ENCODE results near the gene VRK3. TPM values are rescaled to one million over a fixed set of nuclear protein-coding genes. Genes with fewer than 3 reads are reported as not detected.

VRK3 gene
- polyA plus RNA-seq, 1 of the 3 experiments (the other 2 are of a cell fraction), result 30.3 TPM

DNA sequence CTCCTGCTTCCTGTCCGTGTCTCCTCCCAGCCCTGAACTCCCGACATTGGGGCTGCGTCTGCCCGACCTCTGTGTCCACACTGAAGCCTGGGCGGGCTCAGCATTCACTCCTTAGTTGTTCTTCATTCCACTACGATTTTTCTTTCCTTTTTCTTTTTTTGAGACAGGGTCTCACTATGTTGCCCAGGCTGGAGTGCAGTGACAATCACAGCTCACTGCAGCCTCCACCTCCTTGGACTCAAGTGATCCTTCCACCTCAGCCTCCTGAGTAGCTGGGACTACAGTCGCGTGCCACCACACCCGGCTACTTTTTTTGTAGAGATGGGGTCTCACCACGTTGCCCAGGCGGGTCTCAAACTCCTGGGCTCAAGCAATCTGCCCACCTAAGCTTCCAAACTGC, 40.7 kb downstream of the VRK3 start (continued):
- TF ChIP-seq TCF12 (IDR thresholded peaks at IDR 0.05) (no peak), MEF2A (IDR thresholded peaks at IDR 0.05; ENCODE audit: borderline replicate concordance, low read depth) (no peak), FOXJ3 (CRISPR knock-in tag; IDR thresholded peaks at IDR 0.05) (no peak), FOXM1 (IDR thresholded peaks at IDR 0.05; ENCODE audit: low read depth) (no peak)

DNA sequence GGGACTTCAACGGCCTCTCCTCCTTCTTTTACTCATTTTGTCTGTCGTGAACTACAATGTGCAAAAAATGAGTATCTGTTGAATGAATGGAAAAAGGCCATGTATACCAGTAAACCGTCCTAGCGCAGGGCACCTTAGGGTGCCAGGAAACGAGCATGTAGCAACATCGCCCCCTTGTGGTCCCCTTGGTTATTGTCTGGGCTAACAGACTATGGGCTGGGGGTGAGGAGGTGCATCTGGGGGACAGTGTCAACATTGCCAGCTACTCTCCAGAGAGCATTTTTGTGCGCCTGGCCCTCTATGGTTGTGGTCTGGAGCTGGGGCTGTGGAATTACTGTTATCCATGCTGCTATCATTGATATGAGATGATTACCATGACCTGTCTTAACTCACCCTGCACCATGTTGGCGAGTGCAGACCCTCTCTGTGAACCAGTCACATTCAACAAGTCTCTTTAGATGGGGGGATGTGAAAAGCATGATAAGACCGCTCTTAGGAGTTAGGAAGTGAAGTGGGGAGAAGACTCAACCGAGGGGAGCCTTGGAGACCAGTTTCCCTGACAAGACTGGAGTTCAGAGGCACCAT, 41.4 kb downstream of the VRK3 start:
- Histone ChIP-seq H3K9me3 (no peaks in the 10 kb centered on the region), H3K27ac (ENCODE audit: low read depth in 2 of 2, low read length in 1 of 2) (no peak overlapping the region), H3F3A (replicated peaks; ENCODE audit: insufficient read depth) (no peaks in the 10 kb centered on the region), H3K4me1 (ENCODE audit: control insufficient read depth in 1 of 2, insufficient read depth in 2 of 2, low read depth in 1 of 2, low read length in 1 of 2) (no peaks in the 10 kb centered on the region), H3K36me3 (replicated peaks in 1 of 2; ENCODE audit: control insufficient read depth in 1 of 2, insufficient read depth in 2 of 2, low read length in 1 of 2) (peaks cover 0 to 5% of the 10 kb centered on the region in 2 experiments), H3K9ac (no peak overlapping the region), H4K20me1 (ENCODE audit: insufficient read depth) (peaks cover 39% of the 10 kb centered on the region), H3K9me2 (no peaks in the 10 kb centered on the region), H3K4me3 (ENCODE audit: low read depth in 2 of 2, low read length in 1 of 2) (no peak overlapping the region; a peak in 1 of 4 replicates), H2AFZ (ENCODE audit: low read depth) (no peak overlapping the region), H3K4me2 (no peak overlapping the region), H3K79me2 (ENCODE audit: insufficient read depth) (no peaks in the 10 kb centered on the region), H3K27me3 (ENCODE audit: insufficient read depth) (no peaks in the 10 kb centered on the region)
- POLR2A ChIA-PET, result no interaction called here
- WGBS (ENCODE audit: low lambda C conversion rate), result 24% methylated on average over 9 of the region's 10 CpGs
- CTCF ChIA-PET, result interaction anchor here (0.6 to 9.6 kb wide), 17 partner anchors 9 to 153 kb away, joined by 3 to 94 read pairs (median 4); no protein-coding TSS in a partner anchor
- peak; percentile 79 for DNase-seq
- TF ChIP-seq, protein P1, sequence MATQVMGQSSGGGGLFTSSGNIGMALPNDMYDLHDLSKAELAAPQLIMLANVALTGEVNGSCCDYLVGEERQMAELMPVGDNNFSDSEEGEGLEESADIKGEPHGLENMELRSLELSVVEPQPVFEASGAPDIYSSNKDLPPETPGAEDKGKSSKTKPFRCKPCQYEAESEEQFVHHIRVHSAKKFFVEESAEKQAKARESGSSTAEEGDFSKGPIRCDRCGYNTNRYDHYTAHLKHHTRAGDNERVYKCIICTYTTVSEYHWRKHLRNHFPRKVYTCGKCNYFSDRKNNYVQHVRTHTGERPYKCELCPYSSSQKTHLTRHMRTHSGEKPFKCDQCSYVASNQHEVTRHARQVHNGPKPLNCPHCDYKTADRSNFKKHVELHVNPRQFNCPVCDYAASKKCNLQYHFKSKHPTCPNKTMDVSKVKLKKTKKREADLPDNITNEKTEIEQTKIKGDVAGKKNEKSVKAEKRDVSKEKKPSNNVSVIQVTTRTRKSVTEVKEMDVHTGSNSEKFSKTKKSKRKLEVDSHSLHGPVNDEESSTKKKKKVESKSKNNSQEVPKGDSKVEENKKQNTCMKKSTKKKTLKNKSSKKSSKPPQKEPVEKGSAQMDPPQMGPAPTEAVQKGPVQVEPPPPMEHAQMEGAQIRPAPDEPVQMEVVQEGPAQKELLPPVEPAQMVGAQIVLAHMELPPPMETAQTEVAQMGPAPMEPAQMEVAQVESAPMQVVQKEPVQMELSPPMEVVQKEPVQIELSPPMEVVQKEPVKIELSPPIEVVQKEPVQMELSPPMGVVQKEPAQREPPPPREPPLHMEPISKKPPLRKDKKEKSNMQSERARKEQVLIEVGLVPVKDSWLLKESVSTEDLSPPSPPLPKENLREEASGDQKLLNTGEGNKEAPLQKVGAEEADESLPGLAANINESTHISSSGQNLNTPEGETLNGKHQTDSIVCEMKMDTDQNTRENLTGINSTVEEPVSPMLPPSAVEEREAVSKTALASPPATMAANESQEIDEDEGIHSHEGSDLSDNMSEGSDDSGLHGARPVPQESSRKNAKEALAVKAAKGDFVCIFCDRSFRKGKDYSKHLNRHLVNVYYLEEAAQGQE (IDR thresholded peaks at IDR 0.05; ENCODE audit: low read depth, low read length), result no peak
- TF ChIP-seq, protein P2, sequence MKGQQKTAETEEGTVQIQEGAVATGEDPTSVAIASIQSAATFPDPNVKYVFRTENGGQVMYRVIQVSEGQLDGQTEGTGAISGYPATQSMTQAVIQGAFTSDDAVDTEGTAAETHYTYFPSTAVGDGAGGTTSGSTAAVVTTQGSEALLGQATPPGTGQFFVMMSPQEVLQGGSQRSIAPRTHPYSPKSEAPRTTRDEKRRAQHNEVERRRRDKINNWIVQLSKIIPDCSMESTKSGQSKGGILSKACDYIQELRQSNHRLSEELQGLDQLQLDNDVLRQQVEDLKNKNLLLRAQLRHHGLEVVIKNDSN (IDR thresholded peaks at IDR 0.05; ENCODE audit: borderline replicate concordance, low read depth), result no peak
- TF ChIP-seq, protein P3, sequence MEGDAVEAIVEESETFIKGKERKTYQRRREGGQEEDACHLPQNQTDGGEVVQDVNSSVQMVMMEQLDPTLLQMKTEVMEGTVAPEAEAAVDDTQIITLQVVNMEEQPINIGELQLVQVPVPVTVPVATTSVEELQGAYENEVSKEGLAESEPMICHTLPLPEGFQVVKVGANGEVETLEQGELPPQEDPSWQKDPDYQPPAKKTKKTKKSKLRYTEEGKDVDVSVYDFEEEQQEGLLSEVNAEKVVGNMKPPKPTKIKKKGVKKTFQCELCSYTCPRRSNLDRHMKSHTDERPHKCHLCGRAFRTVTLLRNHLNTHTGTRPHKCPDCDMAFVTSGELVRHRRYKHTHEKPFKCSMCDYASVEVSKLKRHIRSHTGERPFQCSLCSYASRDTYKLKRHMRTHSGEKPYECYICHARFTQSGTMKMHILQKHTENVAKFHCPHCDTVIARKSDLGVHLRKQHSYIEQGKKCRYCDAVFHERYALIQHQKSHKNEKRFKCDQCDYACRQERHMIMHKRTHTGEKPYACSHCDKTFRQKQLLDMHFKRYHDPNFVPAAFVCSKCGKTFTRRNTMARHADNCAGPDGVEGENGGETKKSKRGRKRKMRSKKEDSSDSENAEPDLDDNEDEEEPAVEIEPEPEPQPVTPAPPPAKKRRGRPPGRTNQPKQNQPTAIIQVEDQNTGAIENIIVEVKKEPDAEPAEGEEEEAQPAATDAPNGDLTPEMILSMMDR (IDR thresholded peaks at IDR 0.05), result peak; percentile 91
- TF ChIP-seq SMC3 (IDR thresholded peaks at IDR 0.05; ENCODE audit: low read depth, low read length) (peak; percentile 50; the same call in 1 of the 2 replicates), RAD21 (IDR thresholded peaks at IDR 0.05; ENCODE audit: low read length) (peak; percentile 79)
- TF ChIP-seq, protein P4, sequence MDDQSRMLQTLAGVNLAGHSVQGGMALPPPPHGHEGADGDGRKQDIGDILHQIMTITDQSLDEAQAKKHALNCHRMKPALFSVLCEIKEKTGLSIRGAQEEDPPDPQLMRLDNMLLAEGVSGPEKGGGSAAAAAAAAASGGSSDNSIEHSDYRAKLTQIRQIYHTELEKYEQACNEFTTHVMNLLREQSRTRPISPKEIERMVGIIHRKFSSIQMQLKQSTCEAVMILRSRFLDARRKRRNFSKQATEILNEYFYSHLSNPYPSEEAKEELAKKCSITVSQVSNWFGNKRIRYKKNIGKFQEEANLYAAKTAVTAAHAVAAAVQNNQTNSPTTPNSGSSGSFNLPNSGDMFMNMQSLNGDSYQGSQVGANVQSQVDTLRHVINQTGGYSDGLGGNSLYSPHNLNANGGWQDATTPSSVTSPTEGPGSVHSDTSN (IDR thresholded peaks at IDR 0.05), result no peak

Measured in SK-N-SH (cell line).